HepG2 (cell line): ENCODE results near the gene TMEM129. TPM values are rescaled to one million over a fixed set of nuclear protein-coding genes. Genes with fewer than 3 reads are reported as not detected.
A peak's percentile ranks its signal among the peaks of the same experiment; 100 is the strongest.

Experiments
- CREBL2 ChIP-seq: sonication (generic); formaldehyde crosslinking; IDR thresholded peaks from 2 replicates; pipeline ENCODE4 v1.8.1; 2023; ENCODE audit warnings: missing genetic modification reagents, mild to moderate bottlenecking, borderline replicate concordance
- EHMT2 ChIP-seq: fragments of 200-600 bp; sonication (generic); IDR thresholded peaks from 2 replicates; pipeline ENCODE4 v1.7.0; 2017; ENCODE audit warnings: antibody characterized with exemption, low read depth, low read length, borderline replicate concordance
- EZH2 ChIP-seq: conservative IDR thresholded peaks from 2 replicates; pipeline ENCODE4 v1.6.1; 2012; ENCODE audit warnings: mild to moderate bottlenecking, low read depth, low read length, moderate library complexity
- SETDB1 ChIP-seq: sonication (generic); formaldehyde crosslinking; IDR thresholded peaks from 2 replicates; pipeline ENCODE4 v1.5.1; 2020; ENCODE audit warnings: missing genetic modification reagents, mild to moderate bottlenecking, borderline replicate concordance
- THAP9 ChIP-seq: sonication (generic); formaldehyde crosslinking; IDR thresholded peaks from 2 replicates; pipeline ENCODE4; 2020; ENCODE audit warnings: missing genetic modification reagents, mild to moderate bottlenecking, borderline replicate concordance
- TMF1 ChIP-seq: sonication (generic); formaldehyde crosslinking; IDR thresholded peaks from 2 replicates; pipeline ENCODE4 v1.8.1; 2022; ENCODE audit warnings: low read depth, missing genetic modification reagents
- ZHX2 ChIP-seq, 2 experiments: sonication (generic) in 1 of 2; formaldehyde crosslinking in 1 of 2; IDR thresholded peaks; 2 replicates each; pipeline versions ENCODE4 v1.6.1 to v1.9.0; 2014 to 2022; ENCODE audit warnings: antibody characterized with exemption in 1 of 2, borderline replicate concordance in 1 of 2, inconsistent platforms in 1 of 2, low read depth in 1 of 2, missing genetic modification reagents in 1 of 2
- ZNF225 ChIP-seq: sonication (generic); formaldehyde crosslinking; IDR thresholded peaks from 2 replicates; pipeline ENCODE4 v1.4.0; 2020; ENCODE audit warnings: mild to moderate bottlenecking, missing genetic modification reagents
- ZNF362 ChIP-seq: sonication (generic); formaldehyde crosslinking; IDR thresholded peaks from 2 replicates; pipeline ENCODE4 v1.4.0; 2020; ENCODE audit warnings: missing genetic modification reagents, mild to moderate bottlenecking, borderline replicate concordance
- ZNF44 ChIP-seq: sonication (generic); formaldehyde crosslinking; IDR thresholded peaks from 2 replicates; pipeline ENCODE4 v1.5.1; 2020; ENCODE audit warnings: mild to moderate bottlenecking, missing genetic modification reagents
- ZNF468 ChIP-seq: sonication (generic); formaldehyde crosslinking; IDR thresholded peaks from 2 replicates; pipeline ENCODE4 v1.8.0; 2022; ENCODE audit warnings: mild to moderate bottlenecking, moderate library complexity, missing genetic modification reagents
- polyA plus RNA-seq, 8 experiments: library from polyadenylated mRNA; depleted of rRNA in 3 of 8; stranded (reverse) in 7 of 8; unstranded in 1 of 8; fragments of >200 nt; fragmentation: Illumina TruSeq in 4 of 8; extraction: Trizol in 4 of 8; gene quantifications; 2 replicates each; pipeline versions ENCODE4 v1.2.1 to v1.2.3, GENCODE V29; 2011 to 2016; ENCODE audit warnings: low read depth in 4 of 8, missing spikeins in 1 of 8, mixed read lengths in 1 of 8; ENCODE audit not compliant: insufficient read depth in 1 of 8
- total RNA-seq, 5 experiments: library from RNA; depleted of rRNA; stranded (reverse); fragments of >200 nt; fragmentation: Illumina TruSeq; extraction: Trizol; gene quantifications; 2 replicates each; pipeline ENCODE4 v1.2.3, GENCODE V29; 2016; ENCODE audit warnings: low read depth in 1 of 5
- TF ChIP-seq, protein P1 (sequence below): sonication (generic); formaldehyde crosslinking; conservative IDR thresholded peaks from 2 replicates; pipeline ENCODE4 v1.8.0; 2022; ENCODE audit warnings: low read depth, missing genetic modification reagents

Gene TMEM129
- total and polyA plus RNA-seq, 2 of the 13 experiments (the other 11 are each of a cell fraction or from before 2014, with no cell fraction given): 19.0 to 25.8 TPM

GRCh38 chr4:1712216-1713002 is 8.7 kb downstream of the TMEM129 start, which contains the start of gene SLBP (continued):
- TF ChIP-seq ZNF362 (0 out of 2 replicates have a peak, but pooled peaks have one; percentile 0), EZH2 (no peak), CREBL2 (peak; percentile 81; the same call in 1 of the 2 replicates), ZNF225 (CRISPR knock-in tag) (no peak; the same call in 1 of the 2 replicates), ZHX2 (IDR thresholded peaks at IDR 0.05; ENCODE audit: low read depth) (no peak), ZHX2 (CRISPR knock-in tag; IDR thresholded peaks at IDR 0.05; ENCODE audit: borderline replicate concordance) (peak; percentile 98), ZNF44 (CRISPR knock-in tag) (peak; percentile 93), THAP9 (CRISPR knock-in tag) (peak; percentile 68), EHMT2 (no peak), SETDB1 (no peak), ZNF468 (CRISPR knock-in tag) (peak; percentile 93), TMF1 (CRISPR knock-in tag) (peak; percentile 99)
- TF ChIP-seq, protein P1, sequence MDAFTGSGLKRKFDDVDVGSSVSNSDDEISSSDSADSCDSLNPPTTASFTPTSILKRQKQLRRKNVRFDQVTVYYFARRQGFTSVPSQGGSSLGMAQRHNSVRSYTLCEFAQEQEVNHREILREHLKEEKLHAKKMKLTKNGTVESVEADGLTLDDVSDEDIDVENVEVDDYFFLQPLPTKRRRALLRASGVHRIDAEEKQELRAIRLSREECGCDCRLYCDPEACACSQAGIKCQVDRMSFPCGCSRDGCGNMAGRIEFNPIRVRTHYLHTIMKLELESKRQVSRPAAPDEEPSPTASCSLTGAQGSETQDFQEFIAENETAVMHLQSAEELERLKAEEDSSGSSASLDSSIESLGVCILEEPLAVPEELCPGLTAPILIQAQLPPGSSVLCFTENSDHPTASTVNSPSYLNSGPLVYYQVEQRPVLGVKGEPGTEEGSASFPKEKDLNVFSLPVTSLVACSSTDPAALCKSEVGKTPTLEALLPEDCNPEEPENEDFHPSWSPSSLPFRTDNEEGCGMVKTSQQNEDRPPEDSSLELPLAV: peak; percentile 55; the same call in 1 of the 2 replicates
